ENCODE data around the gene GAB2. TPM values are rescaled to one million over a fixed set of nuclear protein-coding genes. Genes with fewer than 3 reads are reported as not detected.

GAB2 gene
- total RNA-seq, 1 experiment from 2014 or later, result 10.0 TPM

DNA sequence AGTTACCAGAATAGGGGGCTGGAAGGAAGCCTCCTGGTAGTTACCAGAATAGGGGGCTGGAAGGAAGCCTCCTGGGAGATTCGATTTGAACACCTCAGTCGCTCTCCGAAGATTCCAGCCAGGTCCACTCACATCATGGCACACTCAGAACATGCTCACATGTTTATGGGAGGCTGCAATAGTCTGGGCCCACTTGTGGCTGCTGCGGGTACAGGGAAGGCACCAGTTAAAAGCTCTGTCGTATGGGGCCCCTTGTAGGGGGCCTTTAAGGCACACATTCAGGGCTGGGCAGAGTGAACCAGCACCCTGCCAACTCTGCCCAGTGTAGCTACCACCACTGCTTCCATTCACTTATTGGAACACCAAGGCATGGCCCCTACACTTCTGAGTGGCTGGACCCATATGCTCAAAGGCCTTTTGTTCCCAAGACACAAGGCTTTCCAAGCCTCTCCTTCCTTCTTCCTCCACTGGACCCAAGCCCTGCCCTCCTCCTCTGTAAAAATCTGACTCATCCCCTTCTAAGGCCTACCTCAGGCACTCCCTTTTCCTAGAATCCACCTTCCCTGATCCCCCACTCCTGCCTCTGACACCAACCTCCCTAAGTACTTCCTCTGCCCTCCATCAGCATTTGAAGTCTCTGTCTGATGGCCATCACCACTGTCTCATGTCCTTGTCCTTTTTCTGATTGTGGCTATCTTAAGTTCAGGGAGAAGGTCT is 200.9 kb downstream of the GAB2 start:
- intact Hi-C loops (cut with micrococcal nuclease; ENCODE audit: unreplicated experiment), result no loop called here
- ATAC-seq (no peak), DNase-seq (ENCODE audit: low read depth, low spot score) (no peak)
- H3K4me1 ChIP-seq (ENCODE audit: control insufficient read depth, insufficient read depth, low read length), result no peaks in the 10 kb centered on the region
- POLR2A ChIA-PET, result no interaction called here
- CTCF ChIA-PET, result no interaction called here
- no peak overlapping the region for H3K27ac ChIP-seq (ENCODE audit: low read length)
- H3K27me3 ChIP-seq (ENCODE audit: control insufficient read depth, insufficient read depth, low read length), result no peaks in the 10 kb centered on the region
- H3K4me3 ChIP-seq (ENCODE audit: low read depth in 2 of 2, low read length in 2 of 2), result no peak overlapping the region
- no peaks in the 10 kb centered on the region for H3K36me3 ChIP-seq (ENCODE audit: control insufficient read depth, insufficient read depth, low read length)
- no peak for TF ChIP-seq TCF7L2 (IDR thresholded peaks at IDR 0.05; ENCODE audit: low read depth, low read length)
- TF ChIP-seq, protein P1, sequence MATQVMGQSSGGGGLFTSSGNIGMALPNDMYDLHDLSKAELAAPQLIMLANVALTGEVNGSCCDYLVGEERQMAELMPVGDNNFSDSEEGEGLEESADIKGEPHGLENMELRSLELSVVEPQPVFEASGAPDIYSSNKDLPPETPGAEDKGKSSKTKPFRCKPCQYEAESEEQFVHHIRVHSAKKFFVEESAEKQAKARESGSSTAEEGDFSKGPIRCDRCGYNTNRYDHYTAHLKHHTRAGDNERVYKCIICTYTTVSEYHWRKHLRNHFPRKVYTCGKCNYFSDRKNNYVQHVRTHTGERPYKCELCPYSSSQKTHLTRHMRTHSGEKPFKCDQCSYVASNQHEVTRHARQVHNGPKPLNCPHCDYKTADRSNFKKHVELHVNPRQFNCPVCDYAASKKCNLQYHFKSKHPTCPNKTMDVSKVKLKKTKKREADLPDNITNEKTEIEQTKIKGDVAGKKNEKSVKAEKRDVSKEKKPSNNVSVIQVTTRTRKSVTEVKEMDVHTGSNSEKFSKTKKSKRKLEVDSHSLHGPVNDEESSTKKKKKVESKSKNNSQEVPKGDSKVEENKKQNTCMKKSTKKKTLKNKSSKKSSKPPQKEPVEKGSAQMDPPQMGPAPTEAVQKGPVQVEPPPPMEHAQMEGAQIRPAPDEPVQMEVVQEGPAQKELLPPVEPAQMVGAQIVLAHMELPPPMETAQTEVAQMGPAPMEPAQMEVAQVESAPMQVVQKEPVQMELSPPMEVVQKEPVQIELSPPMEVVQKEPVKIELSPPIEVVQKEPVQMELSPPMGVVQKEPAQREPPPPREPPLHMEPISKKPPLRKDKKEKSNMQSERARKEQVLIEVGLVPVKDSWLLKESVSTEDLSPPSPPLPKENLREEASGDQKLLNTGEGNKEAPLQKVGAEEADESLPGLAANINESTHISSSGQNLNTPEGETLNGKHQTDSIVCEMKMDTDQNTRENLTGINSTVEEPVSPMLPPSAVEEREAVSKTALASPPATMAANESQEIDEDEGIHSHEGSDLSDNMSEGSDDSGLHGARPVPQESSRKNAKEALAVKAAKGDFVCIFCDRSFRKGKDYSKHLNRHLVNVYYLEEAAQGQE (IDR thresholded peaks at IDR 0.05; ENCODE audit: insufficient read depth in 1 of 2, low read depth in 2 of 2, low read length in 1 of 2), result no peak
- TF ChIP-seq POLR2AphosphoS5 (IDR thresholded peaks at IDR 0.05; ENCODE audit: low read depth, low read length), result no peak
- no peak for TF ChIP-seq SIN3A (IDR thresholded peaks at IDR 0.05; ENCODE audit: borderline replicate concordance, insufficient read depth, low read depth, low read length)
- TF ChIP-seq, protein P2, sequence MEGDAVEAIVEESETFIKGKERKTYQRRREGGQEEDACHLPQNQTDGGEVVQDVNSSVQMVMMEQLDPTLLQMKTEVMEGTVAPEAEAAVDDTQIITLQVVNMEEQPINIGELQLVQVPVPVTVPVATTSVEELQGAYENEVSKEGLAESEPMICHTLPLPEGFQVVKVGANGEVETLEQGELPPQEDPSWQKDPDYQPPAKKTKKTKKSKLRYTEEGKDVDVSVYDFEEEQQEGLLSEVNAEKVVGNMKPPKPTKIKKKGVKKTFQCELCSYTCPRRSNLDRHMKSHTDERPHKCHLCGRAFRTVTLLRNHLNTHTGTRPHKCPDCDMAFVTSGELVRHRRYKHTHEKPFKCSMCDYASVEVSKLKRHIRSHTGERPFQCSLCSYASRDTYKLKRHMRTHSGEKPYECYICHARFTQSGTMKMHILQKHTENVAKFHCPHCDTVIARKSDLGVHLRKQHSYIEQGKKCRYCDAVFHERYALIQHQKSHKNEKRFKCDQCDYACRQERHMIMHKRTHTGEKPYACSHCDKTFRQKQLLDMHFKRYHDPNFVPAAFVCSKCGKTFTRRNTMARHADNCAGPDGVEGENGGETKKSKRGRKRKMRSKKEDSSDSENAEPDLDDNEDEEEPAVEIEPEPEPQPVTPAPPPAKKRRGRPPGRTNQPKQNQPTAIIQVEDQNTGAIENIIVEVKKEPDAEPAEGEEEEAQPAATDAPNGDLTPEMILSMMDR (IDR thresholded peaks at IDR 0.05), result no peak
- BruUV-seq (replicated peaks), result no TSS peak
- in situ Hi-C loops (cut with HindIII; ENCODE audit: low pct_unique_long_range_greater_than_20kb, low sequenced_read_pairs), result no loop called here
- H3K9me3 ChIP-seq (ENCODE audit: control insufficient read depth, insufficient read depth, low read depth, low read length), result no peaks in the 10 kb centered on the region

DNA sequence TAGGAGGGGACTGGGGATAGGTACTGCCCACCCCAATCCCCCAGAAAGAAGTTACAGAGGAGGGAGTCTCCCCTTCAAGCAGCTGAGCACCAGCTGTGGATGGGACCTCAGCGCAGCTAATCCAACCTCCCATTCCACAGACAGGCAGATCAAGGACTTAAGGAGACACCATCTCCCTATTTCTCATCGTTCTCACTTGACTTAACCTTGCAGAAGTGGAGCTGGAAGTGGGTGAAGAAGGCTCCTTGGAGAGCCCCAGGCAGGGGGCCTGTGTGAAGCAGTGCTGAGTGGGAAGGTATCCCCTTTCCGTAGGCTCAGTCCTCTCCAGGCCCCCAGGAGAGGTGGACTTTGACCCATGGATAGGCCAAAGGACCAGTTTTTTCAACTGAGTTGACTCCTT is 201.6 kb downstream of the GAB2 start:
- ChIA-PET POLR2A (no interaction called here), CTCF (no interaction called here)
- H3K27me3 ChIP-seq (ENCODE audit: control insufficient read depth, insufficient read depth, low read length), result no peaks in the 10 kb centered on the region
- intact Hi-C loops (cut with micrococcal nuclease; ENCODE audit: unreplicated experiment) (no loop called here), in situ Hi-C loops (cut with HindIII; ENCODE audit: low pct_unique_long_range_greater_than_20kb, low sequenced_read_pairs) (no loop called here)
- BruUV-seq (replicated peaks), result no TSS peak
- H3K9me3 ChIP-seq (ENCODE audit: control insufficient read depth, insufficient read depth, low read depth, low read length), result no peaks in the 10 kb centered on the region
- no peak for ATAC-seq
- DNase-seq (ENCODE audit: low read depth, low spot score), result no peak
- H3K27ac ChIP-seq (ENCODE audit: low read length), result no peak overlapping the region
- no peaks in the 10 kb centered on the region for H3K4me1 ChIP-seq (ENCODE audit: control insufficient read depth, insufficient read depth, low read length)
- H3K4me3 ChIP-seq (ENCODE audit: low read depth in 2 of 2, low read length in 2 of 2), result no peak overlapping the region
- H3K36me3 ChIP-seq (ENCODE audit: control insufficient read depth, insufficient read depth, low read length), result no peaks in the 10 kb centered on the region
- TF ChIP-seq TCF7L2 (IDR thresholded peaks at IDR 0.05; ENCODE audit: low read depth, low read length) (no peak), POLR2AphosphoS5 (IDR thresholded peaks at IDR 0.05; ENCODE audit: low read depth, low read length) (no peak), SIN3A (IDR thresholded peaks at IDR 0.05; ENCODE audit: borderline replicate concordance, insufficient read depth, low read depth, low read length) (no peak)
- TF ChIP-seq, protein P2 (IDR thresholded peaks at IDR 0.05), result no peak
- TF ChIP-seq, protein P1 (IDR thresholded peaks at IDR 0.05; ENCODE audit: insufficient read depth in 1 of 2, low read depth in 2 of 2, low read length in 1 of 2), result no peak
